GM18907 (cell line): ENCODE data around the gene LARP4.
"Not testable (repeated sequence)": the region's sequence is repeated elsewhere in the genome, so short reads cannot be mapped to it uniquely, and the experiment has no call there.

Source experiments
- ATAC-seq: cut with Tn5 transposase; IDR thresholded peaks from one replicate; pipeline ENCODE4 v1.9.1; 2021; ENCODE audit warnings: mild to moderate bottlenecking, moderate library complexity; ENCODE audit not compliant: unreplicated experiment

LARP4 gene

DNA sequence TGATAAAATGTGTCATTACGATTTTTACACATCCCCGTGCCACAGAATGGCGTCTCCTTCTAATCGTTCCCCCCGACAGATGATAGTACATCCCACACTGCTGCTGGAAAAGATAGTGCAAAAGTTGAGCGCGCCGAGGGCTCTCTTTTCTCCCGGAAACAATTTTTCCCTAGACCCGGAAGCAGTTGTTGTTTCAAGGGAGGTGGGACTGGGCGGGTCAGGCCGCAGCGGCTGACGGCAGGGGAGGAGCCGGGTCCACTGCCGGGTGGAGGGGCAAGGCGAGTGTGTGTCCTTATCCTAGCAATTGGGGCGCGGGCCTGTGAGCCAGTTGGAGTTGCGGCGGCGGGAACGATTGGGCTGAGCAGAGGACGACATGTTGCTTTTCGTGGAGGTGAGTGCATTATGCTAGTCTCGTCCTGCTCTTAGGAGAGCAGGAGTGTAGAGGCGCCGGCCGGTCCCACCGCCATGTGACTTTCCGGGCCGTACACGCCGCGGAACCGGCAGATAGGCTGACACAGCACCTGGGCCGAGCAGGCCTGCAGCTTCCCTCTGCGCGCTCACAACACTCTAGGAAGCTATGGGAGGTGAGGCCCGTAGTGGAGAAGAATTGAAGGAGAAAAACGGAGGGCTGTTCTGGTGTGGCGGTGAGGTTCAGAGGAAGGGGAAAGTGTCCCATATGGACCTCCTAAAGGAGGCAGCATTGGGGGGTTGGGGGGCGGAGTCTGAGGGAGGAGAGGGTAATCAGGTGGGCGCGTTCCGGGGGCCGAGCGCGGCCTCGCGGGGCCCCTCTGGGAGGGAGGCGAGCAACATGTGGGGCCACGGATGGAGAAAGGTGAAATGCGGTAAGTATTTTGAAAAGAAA lies at the start of gene LARP4:
Gene LARP4 (plus strand): TSS at position 248 of the 862 bp plus-strand sequence. CDS start 126 bp downstream, at position 374.
- ATAC-seq: peak; percentile 94

DNA sequence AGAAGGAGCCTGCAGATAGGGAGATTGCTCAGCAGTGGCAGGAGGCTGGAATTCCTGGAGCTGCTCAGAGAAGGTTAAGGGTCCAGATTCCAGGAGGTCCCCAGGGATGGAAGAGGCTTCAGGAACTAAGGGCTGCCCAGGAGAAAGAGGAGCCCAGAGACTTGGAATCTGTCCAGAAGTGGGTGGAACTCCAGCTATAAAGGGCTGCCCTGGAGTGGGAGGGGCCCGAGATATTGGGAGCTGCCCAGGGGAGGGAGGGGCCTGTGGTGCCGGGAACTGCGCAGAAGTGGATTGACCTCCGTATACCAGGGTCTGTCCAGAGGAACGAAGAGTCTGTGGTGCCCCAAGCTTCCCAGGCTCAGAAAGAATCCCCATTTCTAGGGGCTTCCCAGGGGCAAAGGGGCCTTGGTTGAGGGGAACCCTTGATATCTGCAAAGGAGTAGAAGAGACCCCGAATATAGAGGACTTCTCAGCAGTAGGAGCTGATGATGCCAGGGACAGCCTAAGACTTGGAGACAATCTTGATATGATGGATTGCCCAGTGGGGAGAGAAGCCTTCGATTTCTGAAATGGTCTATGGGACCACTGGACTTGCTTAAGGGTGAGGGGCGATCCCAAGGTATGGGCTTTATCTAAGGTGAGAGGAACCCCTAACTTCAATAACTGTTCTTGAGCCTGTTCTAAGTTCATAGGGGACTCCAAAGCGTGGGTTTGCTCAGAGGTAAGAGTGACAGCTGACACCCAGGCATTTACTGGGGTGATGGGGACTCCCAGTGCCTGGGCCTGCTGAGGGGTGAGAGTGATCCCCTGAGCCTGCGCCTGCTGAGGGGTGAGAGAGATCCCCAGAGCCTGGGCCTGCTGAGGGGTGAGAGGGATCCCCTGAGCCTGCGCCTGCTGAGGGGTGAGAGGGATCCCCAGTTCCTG lies 49.3 kb upstream of the LARP4 start:
- no peak for ATAC-seq

GRCh38 chr12:50353404-50353803 lies 47.3 kb upstream of the LARP4 start:
- ATAC-seq: no peak

- ATAC-seq: no peak
These were observed 46.7 kb upstream of the LARP4 start for GRCh38 chr12:50353869-50354593.

DNA sequence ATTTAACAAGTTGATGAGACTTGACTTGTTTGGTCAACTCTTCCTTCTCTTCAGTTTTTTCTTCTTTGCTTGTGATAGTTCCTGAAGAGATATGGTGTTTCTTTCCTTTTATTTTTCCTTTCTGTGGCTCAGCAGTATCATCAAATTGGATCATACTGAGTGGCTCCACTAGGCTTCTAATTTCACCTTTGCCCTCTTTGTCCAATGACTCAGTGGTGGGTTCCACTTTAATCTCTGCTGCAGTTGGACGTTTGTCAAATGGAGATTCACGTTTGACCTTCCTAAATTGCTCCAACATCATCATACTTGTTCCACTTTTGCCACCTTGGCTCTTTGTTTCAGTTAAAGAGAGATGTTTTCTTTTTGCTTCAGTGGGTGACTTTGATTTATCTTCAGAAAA lies 45.8 kb upstream of the LARP4 start:
- no peak for ATAC-seq

DNA sequence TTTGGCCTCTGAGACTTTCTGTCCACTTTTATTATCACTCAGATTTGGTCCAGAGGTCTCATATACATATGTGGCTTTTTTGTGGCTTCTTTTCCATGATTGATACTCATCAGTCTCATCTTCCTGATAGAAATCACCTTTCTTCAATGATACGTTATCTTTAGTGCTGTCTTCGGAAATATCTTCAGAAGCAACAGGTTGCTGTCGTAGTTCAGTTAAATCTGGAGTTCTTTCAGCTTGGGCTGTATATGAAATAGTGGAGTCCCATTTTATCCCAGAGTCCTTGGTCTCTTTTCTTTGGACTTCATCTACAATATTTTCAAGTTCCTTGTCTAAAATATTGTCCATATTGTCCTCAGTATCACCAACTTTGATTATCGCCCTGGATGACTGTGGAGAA lies 45.3 kb upstream of the LARP4 start:
- no peak for ATAC-seq

DNA sequence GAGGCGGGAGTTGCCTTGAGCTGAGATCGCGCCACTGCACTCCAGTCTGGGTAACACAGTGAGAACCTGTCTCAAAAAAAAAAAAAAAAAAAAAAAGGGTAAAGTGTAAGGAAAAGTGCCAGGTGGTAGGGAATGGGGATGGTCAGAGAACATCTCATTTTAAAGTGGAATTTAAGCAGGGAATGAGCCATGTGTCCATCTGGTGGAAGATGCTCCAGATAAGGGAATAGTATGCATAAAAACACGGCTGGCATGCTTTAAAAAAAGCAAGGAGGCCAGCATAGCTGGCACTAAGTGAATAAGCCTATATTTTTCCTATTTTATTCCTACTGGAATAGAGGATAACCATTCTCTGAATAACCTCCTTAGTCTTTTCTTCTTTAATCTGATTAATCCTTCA lies 38.0 kb upstream of the LARP4 start:
- ATAC-seq: no peak

- no peak for ATAC-seq
These were observed 37.5 kb upstream of the LARP4 start for GRCh38 chr12:50363141-50363540.

GRCh38 chr12:50365709-50366406 lies 34.8 kb upstream of the LARP4 start:
- no peak for ATAC-seq

GRCh38 chr12:50370672-50371071 lies 30.0 kb upstream of the LARP4 start:
- ATAC-seq: not testable (repeated sequence)

DNA sequence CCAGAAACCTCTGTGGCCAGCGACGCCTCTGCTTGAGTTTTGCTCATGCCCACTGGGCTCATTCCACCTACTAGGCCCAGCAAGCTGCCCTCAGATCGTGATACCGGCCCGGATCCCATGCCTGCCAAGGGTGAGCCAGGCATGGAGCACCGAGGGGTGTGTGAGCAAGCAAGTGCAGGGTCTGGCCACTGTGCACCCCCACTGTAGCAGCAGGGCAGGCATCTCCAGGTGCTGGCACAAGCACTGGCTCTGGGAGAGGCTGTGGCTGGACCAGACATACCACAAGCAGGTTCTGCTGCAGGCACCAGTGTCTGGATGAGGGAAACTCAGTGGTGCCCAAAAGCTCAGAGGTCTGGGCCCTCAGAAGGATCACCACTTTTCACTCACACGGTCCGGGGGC lies 24.9 kb upstream of the LARP4 start:
- no peak for ATAC-seq

GRCh38 chr12:50380761-50381325 lies 19.8 kb upstream of the LARP4 start:
- ATAC-seq: no peak

GRCh38 chr12:50387487-50387886 lies 13.2 kb upstream of the LARP4 start:
- no peak for ATAC-seq

- no peak for ATAC-seq
These were observed 12.7 kb upstream of the LARP4 start for GRCh38 chr12:50387972-50388478.

GRCh38 chr12:50388793-50389192 lies 11.9 kb upstream of the LARP4 start:
- ATAC-seq: not testable (repeated sequence)

DNA sequence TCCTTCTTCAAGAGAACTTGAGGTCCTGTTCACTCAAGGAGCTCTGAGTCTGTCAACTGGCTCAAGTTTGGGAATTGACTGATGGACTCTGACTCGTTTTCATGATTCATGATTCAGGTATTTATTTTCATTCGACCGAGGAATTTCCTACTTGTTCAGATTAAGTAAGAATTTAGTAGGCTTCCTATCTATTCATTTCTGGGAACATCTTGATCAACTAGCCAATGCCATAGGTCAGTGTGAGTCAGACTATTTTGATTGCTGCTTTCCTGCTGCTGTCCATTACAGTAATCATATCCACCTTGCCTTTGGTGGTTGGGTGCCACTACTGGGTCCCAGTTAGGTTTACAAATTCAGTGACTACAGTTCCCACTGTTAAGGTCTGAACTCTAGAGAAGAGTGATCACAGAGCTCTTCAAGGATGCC lies 10.4 kb upstream of the LARP4 start:
- ATAC-seq: no peak

- no peak for ATAC-seq
These were observed 6.1 kb upstream of the LARP4 start for GRCh38 chr12:50394469-50395029.

GRCh38 chr12:50397117-50397650 lies 3.5 kb upstream of the LARP4 start:
- ATAC-seq: no peak

- ATAC-seq: no peak
These were observed 1.8 kb upstream of the LARP4 start for GRCh38 chr12:50398931-50399330.
